Gastrocnemius medialis (tissue), 4 donors: ENCODE data around the gene CGB3.

ENCODE experiments used
- CTCF ChIP-seq, 5 experiments: fragments of 450-650 bp in 3 of 5; fragments of 200-600 bp in 2 of 5; sonication (generic) in 2 of 5; IDR thresholded peaks in 4 of 5; conservative IDR thresholded peaks in 1 of 5; 1 replicate in 4 of 5; 2 replicates in 1 of 5; pipeline ENCODE4 v1.5.1; 2016 to 2019; ENCODE audit warnings: antibody characterized with exemption in 5 of 5, mild to moderate bottlenecking in 3 of 5, moderate library complexity in 3 of 5
- POLR2A ChIP-seq, 2 donors: fragments of 450-650 bp; IDR thresholded peaks; one replicate each; pipeline ENCODE4 v1.6.1; 2017; ENCODE audit warnings: antibody characterized with exemption in 2 of 2, mild to moderate bottlenecking in 2 of 2, moderate library complexity in 2 of 2

DNA sequence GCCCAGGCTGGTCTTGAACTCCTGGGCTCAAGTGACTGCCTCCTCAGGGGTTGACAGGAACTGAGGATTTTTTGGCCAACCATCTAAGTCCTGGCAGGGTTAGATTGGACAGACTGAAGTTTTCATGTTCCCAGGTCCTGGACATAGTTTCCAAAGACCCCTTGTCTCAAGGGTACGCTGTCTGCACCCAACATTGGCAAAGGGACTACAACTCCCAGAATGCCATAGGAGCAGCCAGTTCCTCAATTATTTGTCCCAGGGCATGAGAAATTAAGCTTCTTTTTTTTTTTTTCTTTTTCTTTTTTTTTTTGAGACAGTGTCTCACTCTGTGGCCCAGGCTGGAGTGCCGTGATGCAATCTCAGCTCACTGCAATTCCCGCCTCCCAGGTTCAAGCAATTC is 37.9 kb downstream of the CGB3 start:
- TF ChIP-seq POLR2A (IDR thresholded peaks at IDR 0.05) = no peak
- TF ChIP-seq CTCF (IDR thresholded peaks at IDR 0.05 in 4 of 5, conservative IDR thresholded peaks at IDR 0.05 in 1 of 5) = no peak
